Thyroid gland (tissue), 4 donors: ENCODE results near the gene LRRN4CL.
"Not testable (repeated sequence)": the region's sequence is repeated elsewhere in the genome, so short reads cannot be mapped to it uniquely, and the experiment has no call there.

Experiments
- CTCF ChIP-seq, 6 experiments: fragments of 200-600 bp in 3 of 6; fragments of 450-650 bp in 3 of 6; sonication (generic) in 3 of 6; IDR thresholded peaks; one replicate each; pipeline ENCODE4 v1.5.1; 2016 to 2019; ENCODE audit warnings: antibody characterized with exemption in 6 of 6, mild to moderate bottlenecking in 2 of 6, inconsistent platforms in 1 of 6, moderate library complexity in 1 of 6
- POLR2A ChIP-seq, 2 donors: fragments of 450-650 bp; IDR thresholded peaks; one replicate each; pipeline ENCODE4 v1.6.1; 2017; ENCODE audit warnings: antibody characterized with exemption in 2 of 2, mild to moderate bottlenecking in 2 of 2, moderate library complexity in 1 of 2

DNA sequence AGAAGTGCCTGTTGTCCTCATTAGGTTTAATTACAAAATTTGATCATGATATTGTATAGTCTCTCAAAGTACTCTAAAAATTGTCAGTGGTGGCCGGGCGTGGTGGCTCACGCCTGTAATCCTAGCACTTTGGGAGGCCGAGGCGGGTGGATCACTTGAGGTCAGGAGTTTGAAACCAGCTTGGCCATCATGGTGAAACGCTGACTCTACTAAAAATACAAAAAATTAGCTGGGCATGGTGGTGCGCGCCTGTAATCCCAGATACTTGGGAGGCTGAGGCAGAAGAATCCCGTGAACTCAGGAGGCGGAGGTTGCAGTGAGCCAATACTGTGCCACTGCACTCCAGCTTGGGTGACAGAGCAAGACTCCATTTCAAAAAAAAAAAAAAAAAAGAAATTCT lies 13.9 kb downstream of the LRRN4CL start:
- TF ChIP-seq CTCF, POLR2A (IDR thresholded peaks at IDR 0.05): not testable (repeated sequence)
